GM12878 (cell line): ENCODE results near the gene RDH16. TPM values are rescaled to one million over a fixed set of nuclear protein-coding genes. Genes with fewer than 3 reads are reported as not detected.

Experiments
- ATAC-seq: fragments of 200-7000 bp; cut with Tn5 transposase; 3 replicates; pipeline ENCODE4 v1.9.1; 2020; ENCODE audit warnings: mild to moderate bottlenecking, moderate library complexity
- BruUV-seq: library from RNA; stranded (reverse); fragments of 400-500 nt; replicated peaks from 2 replicates; lab custom pipeline; 2021; lab: Mats Ljungman, UMichigan
- CTCF ChIA-PET: fragments of 300-600 bp; sonication (Branson Sonifier 250); formaldehyde crosslinking; extraction: SDS; loops from one replicate; lab custom pipeline; 2021; ENCODE audit warnings: inconsistent platforms; lab: Yijun Ruan, JAX
- POLR2A ChIA-PET: fragments of 350-600 bp; formaldehyde crosslinking; extraction: SDS; loops from one replicate; lab custom pipeline; 2021; ENCODE audit warnings: inconsistent platforms; lab: Charles Lee
- RAD21 ChIA-PET: fragments of 300-600 bp; sonication (Branson Sonifier 250); formaldehyde crosslinking; loops from one replicate; lab custom pipeline; 2023; ENCODE audit warnings: antibody characterized with exemption; ENCODE audit not compliant: unreplicated experiment; lab: Charles Lee
- SMC1A ChIA-PET: fragments of 300-600 bp; sonication (Branson Sonifier 250); formaldehyde crosslinking; loops from one replicate; lab custom pipeline; 2023; ENCODE audit not compliant: unreplicated experiment, uncharacterized antibody; lab: Charles Lee
- DNase-seq: peaks from one replicate; pipeline ENCODE4 v3.0.0-alpha.2; 2011; ENCODE audit warnings: low read depth, low spot score
- FAIRE-seq: peaks from 3 replicates; lab custom pipeline; 2011; peaks lifted over from hg19 to GRCh38; lab: Jason Lieb, UNC
- H2AFZ ChIP-seq: 2 replicates; pipeline ENCODE4 v1.6.0; 2011; ENCODE audit warnings: low read depth, low read length, control low read depth; ENCODE audit not compliant: control insufficient read depth
- H3K27ac ChIP-seq: 2 replicates; pipeline ENCODE4 v1.5.1; 2011; ENCODE audit warnings: control low read depth; ENCODE audit not compliant: control insufficient read depth, insufficient read depth
- H3K27me3 ChIP-seq, 2 experiments: replicated peaks in 1 of 2; 2 replicates each; pipeline versions ENCODE4 v1.6.0 to v1.6.1; 2011; ENCODE audit warnings: low read length in 1 of 2; ENCODE audit not compliant: control insufficient read depth in 2 of 2, insufficient read depth in 2 of 2
- H3K36me3 ChIP-seq, 2 experiments: 2 replicates each; pipeline ENCODE4 v1.5.1; 2011; ENCODE audit warnings: low read length in 1 of 2; ENCODE audit not compliant: control insufficient read depth in 2 of 2, insufficient read depth in 2 of 2
- H3K4me1 ChIP-seq: 2 replicates; pipeline ENCODE4 v1.6.1; 2011; ENCODE audit warnings: mild to moderate bottlenecking, low read length, moderate library complexity, mixed read lengths; ENCODE audit not compliant: control insufficient read depth, insufficient read depth
- H3K4me2 ChIP-seq: 2 replicates; pipeline ENCODE4 v1.6.0; 2011; ENCODE audit warnings: control low read depth; ENCODE audit not compliant: control insufficient read depth, insufficient read depth
- H3K4me3 ChIP-seq: fragments of 200-600 bp; sonication (generic); 2 replicates; pipeline ENCODE4 v1.5.1; 2016
- H3K79me2 ChIP-seq: 2 replicates; pipeline ENCODE4 v1.6.0; 2011; ENCODE audit warnings: low read length; ENCODE audit not compliant: control insufficient read depth, insufficient read depth
- H3K9ac ChIP-seq: 2 replicates; pipeline ENCODE4 v1.8.0; 2011; ENCODE audit warnings: low read length, control low read depth, mixed read lengths; ENCODE audit not compliant: control insufficient read depth, insufficient read depth
- H3K9me3 ChIP-seq: replicated peaks from 3 replicates; pipeline ENCODE4 v1.5.1; 2011; ENCODE audit warnings: mild to moderate bottlenecking, low read length; ENCODE audit not compliant: control insufficient read depth, insufficient read depth
- H4K20me1 ChIP-seq: 2 replicates; pipeline ENCODE4 v1.6.0; 2011; ENCODE audit not compliant: control insufficient read depth, insufficient read depth
- RELB ChIP-seq: fragments of 450-650 bp; IDR thresholded peaks from 2 replicates; pipeline ENCODE4 v1.6.1; 2017; ENCODE audit warnings: low read depth, mild to moderate bottlenecking, moderate library complexity
- SP1 ChIP-seq: IDR thresholded peaks from one replicate; pipeline ENCODE4 v1.6.1; 2011; ENCODE audit warnings: low read depth, low read length
- SPI1 ChIP-seq: IDR thresholded peaks from 2 replicates; pipeline ENCODE4 v1.6.1; 2011; ENCODE audit warnings: low read depth, mild to moderate bottlenecking, low read length, moderate library complexity, borderline replicate concordance; ENCODE audit not compliant: insufficient read depth
- TARDBP ChIP-seq: IDR thresholded peaks from 2 replicates; pipeline ENCODE4 v1.6.1; 2016; ENCODE audit warnings: borderline replicate concordance
- TCF7 ChIP-seq: IDR thresholded peaks from 2 replicates; pipeline ENCODE4 v1.6.1; 2014; ENCODE audit warnings: antibody characterized with exemption, borderline replicate concordance
- WGBS: methylation state at CpG from one replicate; pipeline ENCODE4 v1.1.6; 2016; ENCODE audit warnings: low lambda C conversion rate; ENCODE audit not compliant: insufficient replicate concordance, insufficient coverage; ENCODE audit errors: missing lambda C conversion rate; 5-methylcytosine and 5-hydroxymethylcytosine counted together
- in situ Hi-C: fragments of 300-500 bp; cut with MboI; formaldehyde crosslinking; loops from 9 replicates; pipeline ENCODE4 v1.14.3; 2018; ENCODE audit warnings: mixed read lengths
- intact Hi-C: fragments of 100-400 bp; cut with micrococcal nuclease; formaldehyde crosslinking; loops from one replicate; pipeline ENCODE4 v1.14.2; 2022; ENCODE audit not compliant: unreplicated experiment
- polyA plus RNA-seq, 11 experiments: library from polyadenylated mRNA; depleted of rRNA in 4 of 11; unstranded in 6 of 11; stranded (reverse) in 5 of 11; fragments of >200 nt; fragmentation: Nextera tagmentation in 4 of 11; fragmentation: Illumina TruSeq in 1 of 11; extraction: Ambion mirVana in 4 of 11; extraction: Trizol in 1 of 11; gene quantifications; 1 replicate in 1 of 11; 2 replicates in 10 of 11; pipeline versions ENCODE4 v1.2.1 to v1.2.3, GENCODE V29; 2011 to 2016; ENCODE audit warnings: inconsistent platforms in 2 of 11, missing spikeins in 2 of 11, low read depth in 1 of 11
- total RNA-seq, 4 experiments: library from RNA; depleted of rRNA in 3 of 4; stranded (reverse); fragments of >200 nt in 3 of 4; fragmentation: Illumina TruSeq in 1 of 4; extraction: Trizol in 1 of 4; gene quantifications; 2 replicates each; pipeline versions ENCODE4 v1.2.1 to v1.2.3, GENCODE V29; 2013 to 2021

The RDH16 gene
- total and polyA plus RNA-seq, 10 of the 15 experiments (the other 5 are each of a cell fraction or from before 2014, with no cell fraction given): 0.04 to 0.31 (median 0.06) TPM

- DNase-seq: no peak
- intact Hi-C loops: no loop called here
- no peaks in the 10 kb centered on the region for H3K4me1 ChIP-seq
- H3K4me3 ChIP-seq: no peak overlapping the region
- RAD21 ChIA-PET: no interaction called here
- H3K36me3 ChIP-seq: no peaks in the 10 kb centered on the region
- no peak overlapping the region for H3K27ac ChIP-seq
- no peaks in the 10 kb centered on the region for H3K9me3 ChIP-seq
- no peak overlapping the region for H2AFZ ChIP-seq
- H3K9ac ChIP-seq: no peak overlapping the region
- no peaks in the 10 kb centered on the region for H4K20me1 ChIP-seq
- ATAC-seq: no peak
- 48% methylated on average over 5 of the region's 5 CpGs for WGBS
- H3K4me2 ChIP-seq: no peak overlapping the region
- POLR2A ChIA-PET: interaction anchor here (0.6 kb wide), 1 partner anchor 233 kb away, joined by 5 read pairs; no protein-coding TSS in a partner anchor
- no TSS peak for BruUV-seq
- FAIRE-seq: no peak
- no peaks in the 10 kb centered on the region; a peak in 1 of 4 replicates for H3K27me3 ChIP-seq
- CTCF ChIA-PET: interaction anchor here (1.1 kb wide), 1 partner anchor 69 kb away, joined by 3 read pairs; no protein-coding TSS in a partner anchor
- TF ChIP-seq TARDBP: no peak
- H3K79me2 ChIP-seq: no peaks in the 10 kb centered on the region
- SMC1A ChIA-PET: no interaction called here
- in situ Hi-C loops: no loop called here
These were observed 25.3 kb downstream of the RDH16 start for GRCh38 chr12:56932146-56932545.

DNA sequence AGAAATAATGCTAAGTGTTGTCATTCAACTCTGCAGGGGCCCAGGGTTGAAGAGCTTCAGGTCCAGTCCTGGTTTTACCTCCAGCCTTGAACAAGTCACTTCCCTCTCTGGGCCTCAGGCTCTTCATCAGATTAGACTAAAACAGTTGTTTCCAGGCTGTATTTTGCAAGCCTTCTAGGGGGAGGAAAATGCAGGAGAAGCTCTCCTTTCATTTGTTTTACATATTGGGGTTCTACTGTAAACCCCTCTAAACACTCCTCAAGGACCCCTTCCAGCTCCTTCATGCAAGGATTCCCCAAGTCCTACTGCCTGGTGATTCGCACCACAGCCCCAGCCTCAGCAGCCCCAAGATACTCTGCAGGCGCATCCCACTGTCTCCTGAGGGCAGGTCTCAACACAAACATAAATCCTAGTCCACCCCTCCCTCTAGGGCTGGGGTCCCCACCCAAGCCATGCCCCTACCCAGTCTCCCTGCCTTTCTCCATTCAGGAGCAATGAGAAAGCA, 25.9 kb downstream of the RDH16 start:
- H3K79me2 ChIP-seq: no peaks in the 10 kb centered on the region
- ATAC-seq (peak; percentile 62; the same call in 2 of the 3 replicates), FAIRE-seq (no peak), DNase-seq (no peak)
- H3K9me3 ChIP-seq: no peaks in the 10 kb centered on the region
- H3K9ac ChIP-seq: no peak overlapping the region
- SMC1A ChIA-PET: interaction anchor here (0.8 kb wide), 1 partner anchor 11 kb away, joined by 3 read pairs; no protein-coding TSS in a partner anchor
- no peak overlapping the region for H3K4me3 ChIP-seq
- no TSS peak for BruUV-seq
- POLR2A ChIA-PET: no interaction called here
- RAD21 ChIA-PET: no interaction called here
- no peaks in the 10 kb centered on the region for H3K4me1 ChIP-seq
- no peak overlapping the region for H3K27ac ChIP-seq
- intact Hi-C loops: no loop called here
- no peaks in the 10 kb centered on the region for H3K36me3 ChIP-seq
- in situ Hi-C loops: no loop called here
- WGBS: 69% methylated on average over 2 of the region's 2 CpGs
- H3K27me3 ChIP-seq: no peaks in the 10 kb centered on the region; a peak in 1 of 4 replicates
- CTCF ChIA-PET: interaction anchor here (1.1 kb wide), 1 partner anchor 70 kb away, joined by 3 read pairs; no protein-coding TSS in a partner anchor
- peak overlapping the region; percentile 45; the same call in 1 of the 2 replicates for H2AFZ ChIP-seq
- TF ChIP-seq TCF7 (no peak), RELB (no peak), SPI1 (peak; percentile 25; the same call in 1 of the 2 replicates), SP1 (peak; percentile 13)
- no peaks in the 10 kb centered on the region for H4K20me1 ChIP-seq
- H3K4me2 ChIP-seq: no peak overlapping the region
